ENCODE results near the gene TOP3A.

The TOP3A gene

GRCh38 chr17:18277076-18277475 is 37.7 kb downstream of the TOP3A start:
- no peak for DNase-seq (ENCODE audit: low spot score)

GRCh38 chr17:18270046-18270931 is 44.5 kb downstream of the TOP3A start:
- DNase-seq (ENCODE audit: low spot score) = no peak

DNA sequence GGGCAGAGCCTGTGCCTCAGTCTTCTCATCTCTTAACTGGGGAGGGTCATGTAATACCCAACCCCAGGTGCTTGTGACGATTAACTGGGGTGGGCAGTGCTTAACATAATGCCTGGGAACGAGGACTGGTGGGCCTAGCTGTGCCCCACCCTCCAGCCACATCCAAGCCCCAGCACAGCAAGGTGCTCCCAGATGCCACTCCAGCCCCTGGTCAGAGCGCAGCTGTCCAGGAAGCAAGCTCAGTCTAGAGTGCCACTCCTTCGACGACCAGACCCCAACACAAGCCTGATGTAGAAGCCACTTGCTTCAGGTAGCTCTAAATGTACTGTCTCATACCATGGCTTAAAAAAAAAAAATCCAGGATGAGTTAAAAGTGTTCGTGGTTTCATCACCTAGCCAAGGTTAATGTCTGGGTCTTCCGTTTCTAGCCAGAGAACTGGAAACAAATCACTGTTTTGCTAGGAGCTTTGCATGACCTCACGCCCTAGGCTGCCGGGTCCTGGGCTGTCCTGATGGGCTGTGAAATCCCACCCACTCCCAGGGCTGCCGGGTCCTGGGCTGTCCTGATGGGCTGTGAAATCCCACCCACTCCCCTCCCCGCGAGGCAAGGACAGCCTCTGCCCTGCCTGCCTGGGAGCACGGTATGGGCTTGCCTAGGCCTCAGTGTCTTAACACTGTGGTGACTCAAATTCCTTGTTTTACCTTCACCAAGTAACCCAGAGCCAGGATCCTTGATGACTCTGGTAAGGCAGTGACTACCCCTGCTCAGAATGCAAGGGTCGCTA is 46.7 kb downstream of the TOP3A start:
- DNase-seq (ENCODE audit: low spot score) = no peak

DNA sequence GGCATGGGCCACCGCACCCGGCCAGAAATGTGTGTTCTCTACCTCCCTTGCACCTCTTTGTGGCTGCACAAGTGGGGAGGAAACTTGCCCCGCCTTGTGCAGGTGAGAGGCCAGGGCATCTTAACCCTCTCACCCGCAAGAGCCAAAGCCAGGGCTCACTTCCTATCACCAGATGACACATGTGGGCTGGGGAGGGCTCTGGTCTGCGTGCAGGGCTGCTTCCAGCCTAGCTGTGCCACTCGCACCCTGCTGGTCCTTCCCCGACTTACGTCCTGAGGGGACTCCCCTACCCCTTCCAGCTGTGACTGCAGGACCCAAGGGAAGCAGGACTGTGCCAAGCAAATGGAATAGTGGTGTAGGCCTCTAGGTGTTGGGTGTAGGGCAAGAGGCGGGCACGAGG is 47.4 kb downstream of the TOP3A start:
- DNase-seq (ENCODE audit: low spot score) = no peak

GRCh38 chr17:18263885-18264682 is 50.7 kb downstream of the TOP3A start:
- DNase-seq (ENCODE audit: low spot score) = no peak

DNA sequence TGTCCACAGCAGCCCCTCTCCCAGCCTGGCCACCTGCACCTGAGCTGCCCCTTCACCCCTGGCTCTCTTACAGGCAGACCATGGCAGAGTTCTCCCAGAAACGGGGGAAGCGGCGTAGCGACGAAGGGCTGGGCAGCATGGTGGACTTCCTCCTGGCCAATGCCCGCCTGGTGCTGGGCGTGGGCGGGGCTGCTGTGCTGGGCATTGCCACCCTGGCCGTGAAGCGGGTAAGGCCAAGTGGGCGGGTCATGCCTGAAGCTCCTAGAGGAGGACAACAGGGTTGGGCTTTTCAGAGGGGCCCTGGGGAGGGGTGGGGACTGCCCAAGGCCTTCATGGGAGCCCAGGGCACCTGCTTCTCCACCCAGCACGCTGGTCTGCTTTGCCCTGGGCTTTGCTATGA is 52.2 kb downstream of the TOP3A start:
- DNase-seq (ENCODE audit: low spot score) = no peak

GRCh38 chr17:18262111-18262510 is 52.7 kb downstream of the TOP3A start:
- DNase-seq (ENCODE audit: low spot score) = peak; percentile 16

DNA sequence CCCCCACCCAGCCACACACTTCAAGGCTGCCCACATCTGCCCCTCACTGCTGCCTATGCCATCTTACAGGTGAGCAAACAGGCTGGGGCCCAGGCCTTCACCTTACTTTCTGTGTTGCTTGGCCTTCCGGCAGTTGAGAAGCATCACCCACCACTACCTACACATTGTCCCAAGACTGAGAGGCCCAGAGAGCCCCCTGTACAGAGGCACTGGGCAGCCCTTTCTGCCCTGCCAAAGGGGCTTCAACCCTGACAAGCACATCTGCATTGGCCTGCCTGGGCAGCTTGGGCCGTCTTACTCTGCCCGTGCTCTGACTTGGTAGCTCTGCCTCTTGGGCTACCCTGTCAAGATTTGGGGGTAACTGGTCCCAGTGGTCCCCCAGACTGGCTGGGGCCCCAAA is 53.1 kb downstream of the TOP3A start:
- no peak for DNase-seq (ENCODE audit: low spot score)

GRCh38 chr17:18261146-18261515 is 53.7 kb downstream of the TOP3A start:
- DNase-seq (ENCODE audit: low spot score) = peak; percentile 77

DNA sequence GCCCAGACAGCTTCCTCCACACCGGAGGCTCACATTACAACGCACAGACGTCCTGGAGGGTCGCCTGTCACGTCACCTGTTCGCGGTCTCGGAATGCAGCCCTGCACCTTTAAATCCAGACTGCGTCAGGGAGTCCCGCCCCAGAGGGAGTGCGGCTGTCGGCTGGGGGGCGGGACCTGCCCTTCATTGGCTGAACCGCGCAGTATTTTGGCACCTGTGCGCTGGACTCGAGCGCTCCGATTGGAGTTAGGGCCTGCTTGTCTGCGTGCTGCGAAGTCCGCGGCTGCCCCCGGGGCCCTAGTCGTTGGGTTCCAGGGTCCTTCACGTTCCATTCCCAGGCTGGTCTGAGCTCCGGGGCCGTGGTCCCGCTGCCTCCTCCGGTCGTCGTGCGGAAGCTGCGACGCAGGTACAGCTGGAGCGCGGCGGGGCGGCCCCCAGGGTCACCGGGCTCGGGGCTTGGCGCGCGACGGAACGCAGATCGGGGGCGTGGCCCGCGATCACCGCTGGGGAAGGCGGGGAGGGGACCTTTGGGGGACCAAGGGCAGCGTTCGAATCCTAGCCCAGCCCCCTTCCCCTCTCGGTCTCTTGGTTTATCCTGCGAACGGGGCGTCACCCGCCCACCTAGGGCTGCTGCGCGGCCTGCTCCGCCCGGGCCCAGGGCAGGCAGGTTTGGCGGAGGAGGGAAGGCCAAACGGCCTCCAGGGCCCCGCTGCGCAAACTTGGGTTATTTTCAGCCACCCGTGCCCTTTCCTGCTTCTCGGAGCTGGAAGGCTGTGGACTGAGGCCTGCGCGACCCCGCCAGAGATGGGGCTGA is 54.3 kb downstream of the TOP3A start, which contains the start of gene MIEF2:
Gene MIEF2, plus strand, starts transcription at position 331 of the 814 bp plus-strand sequence. CDS start 2,059 bp downstream, outside the sequence.
- DNase-seq (ENCODE audit: low spot score) = peak; percentile 95

DNA sequence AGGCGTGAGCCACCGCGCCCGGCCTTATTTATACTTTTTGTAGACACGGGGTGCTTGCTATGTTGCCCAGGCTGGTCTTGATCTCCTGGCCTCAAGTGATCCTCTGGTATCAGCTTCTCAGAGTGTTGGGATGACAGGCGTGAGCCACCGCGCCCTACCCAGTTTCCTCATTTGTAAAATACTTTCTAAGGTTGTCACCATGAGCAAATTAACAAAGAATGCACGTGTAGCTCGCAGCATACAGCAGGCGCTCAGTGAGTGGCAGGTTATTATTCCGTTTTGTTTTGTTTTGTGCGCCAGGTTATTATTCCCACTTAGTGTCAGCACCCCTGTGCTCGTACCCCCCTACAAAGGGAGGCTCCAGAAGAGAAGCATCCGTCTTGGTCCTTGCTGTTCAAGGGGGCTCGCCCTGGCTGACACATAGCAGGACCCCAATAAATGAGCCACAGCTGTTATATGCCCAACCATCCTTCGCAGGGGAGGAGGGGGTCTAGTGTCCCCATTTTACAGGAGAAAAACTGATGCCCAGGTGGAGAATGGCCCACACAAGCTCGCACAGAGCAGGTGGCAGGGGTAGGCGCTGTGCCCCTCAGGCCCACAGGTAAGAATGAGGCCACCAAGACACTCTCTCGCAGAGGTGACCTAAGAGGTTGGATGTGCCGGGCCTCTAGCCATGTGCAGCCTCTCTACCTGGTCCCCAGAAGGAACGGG is 55.0 kb downstream of the TOP3A start:
- DNase-seq (ENCODE audit: low spot score) = peak; percentile 93

DNA sequence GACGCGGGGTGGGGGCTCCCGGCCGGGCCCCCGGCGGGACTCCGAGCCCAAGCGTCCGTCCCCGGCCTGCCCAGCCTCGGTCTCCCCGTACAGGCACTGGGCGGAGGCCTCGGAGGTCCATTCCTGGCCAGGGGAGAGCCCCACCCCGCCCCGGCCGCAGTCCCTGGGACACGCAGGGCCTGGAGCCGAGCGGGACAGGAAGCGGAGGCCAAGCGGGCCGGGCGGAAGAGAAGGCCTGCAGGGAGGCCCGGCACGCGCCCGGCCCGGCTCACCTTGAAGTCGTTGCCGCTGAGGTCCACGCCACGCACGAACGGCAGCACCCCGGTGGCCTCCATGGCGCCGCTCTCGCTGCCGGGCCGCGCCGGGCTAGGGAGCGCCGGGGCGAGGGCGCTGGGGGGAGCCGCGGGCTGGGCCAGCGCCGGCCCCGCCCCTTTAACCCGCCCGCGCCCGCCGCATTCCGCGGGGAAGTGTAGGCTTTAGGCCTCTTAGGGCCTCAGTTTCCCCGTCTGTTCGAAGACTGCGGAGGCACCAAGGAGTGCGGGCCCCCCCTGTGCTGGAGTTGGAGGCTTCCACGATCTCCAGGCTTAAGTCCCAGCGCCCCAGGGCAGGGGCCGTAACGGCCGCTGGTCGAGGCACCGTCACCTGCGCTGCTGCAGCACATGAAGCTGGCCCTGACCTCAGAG is 56.3 kb downstream of the TOP3A start, which contains the start of gene FLII:
Gene FLII, minus strand, starts transcription at position 383 of the 683 bp plus-strand sequence. Its CDS starts 48 bp downstream, at position 335.
- peak; percentile 59 for DNase-seq (ENCODE audit: low spot score)

- DNase-seq (ENCODE audit: low spot score) = peak; percentile 91
Observed at GRCh38 chr17:18257982-18258355, 56.8 kb downstream of the TOP3A start.

DNA sequence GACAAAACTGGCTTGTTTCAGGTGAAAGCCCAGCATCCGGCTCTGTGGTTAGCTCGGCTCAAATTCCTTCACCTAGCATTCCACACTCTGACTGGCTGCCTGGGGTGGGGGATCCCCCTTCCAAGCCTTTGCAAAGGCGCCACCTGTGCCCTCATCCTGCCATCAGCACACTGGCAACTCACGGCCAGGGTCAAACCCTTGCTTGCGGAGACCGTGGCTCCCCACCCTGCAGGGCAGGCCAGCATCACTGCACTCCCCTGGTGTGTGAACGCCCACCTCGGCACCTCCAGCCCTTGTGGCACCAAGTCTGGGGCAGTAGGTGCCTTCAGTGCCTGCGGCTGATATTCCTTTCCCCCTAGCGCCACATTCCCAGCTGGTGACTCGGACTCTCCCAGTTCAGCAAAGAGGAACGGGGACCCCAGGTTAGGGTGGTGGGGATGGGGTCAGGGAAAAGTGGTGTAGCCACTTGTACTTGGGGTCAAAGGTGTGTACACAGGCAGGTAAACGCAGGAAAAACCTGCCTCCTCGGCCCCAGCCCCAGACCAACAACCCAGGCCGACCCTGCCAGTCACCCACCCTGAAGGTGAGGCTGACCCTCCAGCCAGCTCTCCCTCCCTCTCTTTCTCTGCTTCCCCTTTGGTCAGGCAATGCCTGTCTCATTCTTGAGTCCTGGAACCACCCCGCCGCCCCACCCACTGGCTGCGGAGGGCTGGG is 57.4 kb downstream of the TOP3A start:
- DNase-seq (ENCODE audit: low spot score) = peak; percentile 27

- DNase-seq (ENCODE audit: low spot score) = no peak
Observed at GRCh38 chr17:18256776-18257175, 58.0 kb downstream of the TOP3A start.

DNA sequence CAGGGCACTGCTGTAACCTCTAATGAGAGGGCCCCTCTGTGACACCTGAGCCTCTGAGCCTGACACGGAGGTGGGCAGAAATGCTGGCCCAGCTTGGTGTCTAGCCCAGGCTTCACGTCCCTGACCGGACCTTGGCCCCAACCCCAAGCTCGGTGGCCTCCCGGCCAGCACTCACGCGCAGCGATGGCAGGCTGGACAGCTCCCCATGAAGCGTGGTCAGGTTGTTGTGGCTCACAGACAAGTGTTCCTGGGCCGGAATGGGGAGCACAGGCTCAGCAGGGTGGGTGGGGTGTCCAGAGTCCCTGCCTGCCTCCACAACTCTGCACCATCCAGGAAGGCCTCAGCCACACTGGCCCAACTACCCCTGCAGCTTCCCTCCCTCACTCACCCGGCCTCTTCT is 58.4 kb downstream of the TOP3A start:
- DNase-seq (ENCODE audit: low spot score) = no peak

DNA sequence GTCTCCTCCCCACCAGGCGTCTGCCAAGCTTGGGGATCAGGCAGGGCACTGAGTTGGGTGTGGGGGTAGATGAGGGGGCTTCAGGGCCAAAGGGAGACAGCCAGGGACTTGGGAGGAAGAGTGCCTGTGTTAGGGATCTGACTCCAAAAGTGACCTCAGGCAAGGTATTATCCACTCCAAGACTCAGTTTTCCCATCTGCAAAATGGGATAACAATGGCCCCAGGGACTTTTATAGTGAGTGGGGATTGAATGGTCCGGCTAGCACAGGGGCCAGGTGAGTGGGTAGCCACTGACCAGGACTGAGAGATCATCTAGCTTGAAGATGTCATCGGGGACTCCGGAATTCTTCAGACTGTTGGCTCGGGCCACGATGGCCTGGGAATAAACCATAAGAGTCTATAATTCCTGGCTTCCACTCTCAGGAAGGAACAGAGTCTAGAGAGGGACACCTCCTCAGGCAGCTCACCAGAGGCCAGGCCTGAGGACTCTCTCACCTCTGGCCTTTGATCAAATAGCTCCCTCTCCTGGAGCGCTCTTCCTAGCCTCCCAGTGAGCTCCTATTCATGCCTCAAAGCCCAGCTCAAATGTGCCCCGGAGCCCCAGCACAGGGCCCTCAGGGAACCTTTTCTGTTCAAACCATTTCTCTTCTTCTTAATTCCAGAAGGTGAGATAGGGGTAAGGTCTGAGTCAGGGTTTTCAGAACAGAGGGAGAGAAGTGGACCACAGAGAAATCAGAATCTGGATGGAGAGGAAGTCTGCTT is 59.7 kb downstream of the TOP3A start:
- DNase-seq (ENCODE audit: low spot score) = no peak

DNA sequence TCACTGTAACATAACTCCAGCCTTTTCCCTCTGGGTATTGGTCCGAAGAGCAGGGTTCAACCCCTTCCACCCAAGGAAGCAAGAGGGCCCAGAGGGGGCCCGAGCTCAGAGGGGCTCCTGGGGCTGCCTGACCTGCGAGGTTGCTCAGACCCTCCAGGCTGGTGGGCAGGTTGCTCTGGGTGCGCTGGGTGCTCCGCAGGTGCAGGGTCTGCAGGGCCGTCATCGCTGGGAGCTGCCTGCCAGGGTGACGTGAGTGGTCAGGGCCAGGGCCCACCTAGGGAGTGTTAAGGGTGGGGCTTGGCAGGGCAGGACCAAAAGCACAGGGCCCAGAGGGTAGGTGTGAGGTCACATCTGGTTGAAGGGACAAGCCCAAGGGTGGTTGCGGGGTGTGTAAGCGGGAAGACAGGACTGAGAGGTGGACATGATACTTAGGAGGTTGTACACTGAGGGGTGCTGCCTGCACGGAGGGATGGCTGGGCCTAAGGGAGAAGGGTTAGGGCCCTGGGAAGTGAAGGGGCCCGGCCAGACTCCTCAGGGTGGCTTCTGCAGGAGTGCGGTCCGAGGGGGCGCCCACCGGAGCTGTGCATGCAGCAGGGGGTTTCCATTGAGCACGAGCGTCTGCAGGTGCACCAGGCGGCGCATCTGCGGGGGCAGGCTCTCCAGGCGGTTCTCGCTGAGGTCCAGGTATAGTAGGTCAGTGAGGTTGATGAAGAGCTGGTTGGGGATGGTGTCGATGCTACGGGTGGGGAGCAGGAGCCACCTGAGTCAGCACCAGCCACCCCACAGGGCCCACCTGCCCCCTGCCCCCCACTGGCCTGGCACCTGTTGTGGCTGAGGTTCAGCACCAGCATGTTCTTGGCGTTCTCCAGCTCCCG is 60.6 kb downstream of the TOP3A start:
- no peak for DNase-seq (ENCODE audit: low spot score)

Data from RKO (cell line).